ENCODE data around the gene PRPSAP1.

Gene PRPSAP1

DNA sequence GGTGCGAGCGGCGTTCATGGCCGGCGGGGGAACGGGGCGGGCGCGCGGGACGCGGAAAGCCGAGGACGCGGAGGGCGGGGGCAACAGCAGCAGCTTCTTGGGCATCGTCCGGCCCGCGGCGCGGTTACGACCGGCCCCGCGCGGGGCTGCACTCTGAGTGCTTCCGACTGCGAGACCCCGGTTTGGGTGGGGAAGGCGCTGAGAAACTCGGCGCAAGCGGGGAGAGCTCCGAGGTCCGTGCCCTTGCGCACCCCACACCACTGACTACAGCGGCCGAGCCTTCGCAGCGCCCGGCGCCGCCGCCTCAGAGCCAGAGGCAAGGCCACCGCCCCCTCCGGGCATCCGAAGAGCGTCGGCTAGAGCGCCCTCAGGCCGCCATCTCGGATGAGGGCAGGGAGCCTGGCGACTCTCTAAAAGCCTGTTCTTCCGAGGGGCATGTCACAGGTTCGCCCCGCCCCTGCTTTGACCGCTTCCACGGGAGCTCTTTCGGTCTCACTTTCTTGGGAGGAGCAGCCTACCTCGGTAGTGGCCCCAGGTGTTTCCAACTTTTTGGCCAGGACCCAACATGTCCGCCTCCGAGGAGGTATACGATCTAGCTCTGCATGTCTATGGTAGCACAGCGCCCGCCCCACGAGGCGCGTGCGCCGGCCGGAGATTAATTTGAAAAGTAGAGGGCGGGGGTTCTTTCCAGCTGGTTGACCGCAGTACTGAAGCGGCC is at the start of gene PRPSAP1:
Gene PRPSAP1 (minus strand): TSS at position 318 of the 718 bp plus-strand sequence. CDS start 213 bp downstream, at position 105.
- Histone ChIP-seq H3K9ac (peak within 1 kb of the TSS; percentile 98), H3K27ac (peak within 1 kb of the TSS; percentile 99), H3K36me3 (peaks cover 10% of the 10 kb centered on the region; the same call in 1 of the 2 replicates), H3K27me3 (no peaks in the 10 kb centered on the region), H4K20me1 (no peaks in the 10 kb centered on the region; the same call in 1 of the 2 replicates), H3K4me3 (peak within 1 kb of the TSS; percentile 89), H3K4me2 (peak within 1 kb of the TSS; percentile 99), H3K9me3 (no peaks in the 10 kb centered on the region), H3K4me1 (peaks cover 30% of the 10 kb centered on the region)
- no peak for TF ChIP-seq Cebpa-rat (IDR thresholded peaks at IDR 0.05)

DNA sequence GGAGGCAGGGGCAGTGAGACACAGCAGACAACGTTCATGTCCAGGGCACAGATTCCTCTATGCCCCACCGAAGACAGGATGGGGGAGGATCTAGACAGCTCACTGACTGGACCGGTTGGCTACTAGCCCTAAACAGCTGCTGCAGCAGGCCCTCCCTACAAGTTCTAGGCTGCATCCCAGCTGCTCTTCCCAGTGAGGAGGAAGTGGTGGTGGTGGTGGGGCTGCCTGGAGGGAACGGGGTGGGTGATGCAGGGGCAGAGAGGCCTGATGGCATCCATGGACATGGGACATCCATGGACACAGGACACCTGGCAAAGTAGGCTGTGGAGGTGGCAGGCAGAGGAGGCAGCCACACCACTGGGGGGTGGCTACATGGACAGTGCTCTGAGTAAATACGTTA is 49.0 kb upstream of the PRPSAP1 start:
- no peaks in the 10 kb centered on the region for H3K9me3 ChIP-seq
- H3K27ac ChIP-seq, result no peak overlapping the region
- no peak overlapping the region for H3K4me2 ChIP-seq
- peaks cover 86% of the 10 kb centered on the region for H4K20me1 ChIP-seq
- peaks cover 26% of the 10 kb centered on the region for H3K4me1 ChIP-seq
- no peaks in the 10 kb centered on the region for H3K27me3 ChIP-seq
- H3K9ac ChIP-seq, result no peak overlapping the region
- H3K4me3 ChIP-seq, result no peak overlapping the region
- H3K36me3 ChIP-seq, result peaks cover 79% of the 10 kb centered on the region
- TF ChIP-seq Cebpa-rat (IDR thresholded peaks at IDR 0.05), result no peak

GRCh38 chr17:76399175-76400172 is 45.8 kb upstream of the PRPSAP1 start:
- Histone ChIP-seq H3K27ac (no peak overlapping the region), H3K4me1 (no peaks in the 10 kb centered on the region), H3K36me3 (peaks cover 100% of the 10 kb centered on the region), H3K4me3 (no peak overlapping the region), H3K9ac (no peak overlapping the region), H4K20me1 (peaks cover 61% of the 10 kb centered on the region), H3K9me3 (no peaks in the 10 kb centered on the region), H3K27me3 (no peaks in the 10 kb centered on the region), H3K4me2 (no peak overlapping the region)
- TF ChIP-seq Cebpa-rat (IDR thresholded peaks at IDR 0.05), result no peak

DNA sequence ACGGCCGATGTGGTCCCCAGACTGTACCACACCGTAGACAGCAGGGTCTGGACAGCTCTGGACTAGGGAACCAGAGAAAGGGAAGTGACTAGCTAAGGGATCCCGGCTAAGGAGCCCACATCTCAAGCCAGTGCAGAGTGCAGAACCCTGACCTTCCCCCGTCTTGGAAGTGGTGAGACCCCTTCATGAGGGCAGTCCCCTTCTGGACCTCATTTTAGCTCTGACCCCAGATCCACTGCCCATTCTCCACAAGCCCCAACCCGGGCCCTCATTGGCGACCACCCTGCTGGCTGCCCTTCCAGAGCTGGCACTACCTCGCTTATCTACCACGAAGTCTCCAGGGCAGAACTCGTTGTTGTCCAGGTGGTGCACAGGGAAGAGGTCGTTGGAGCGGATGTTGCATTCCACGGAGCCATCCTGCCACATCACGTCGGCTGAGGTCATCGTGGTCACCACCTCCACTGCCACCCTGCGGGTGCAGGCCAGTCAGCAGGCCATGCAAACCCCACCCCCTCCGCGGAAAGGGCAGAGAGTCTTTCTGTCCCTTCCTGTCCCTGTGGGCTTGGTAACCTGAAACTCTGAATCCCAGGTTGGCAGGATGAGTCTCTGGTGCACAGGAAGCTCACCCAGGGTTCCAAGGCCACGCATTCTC is 44.9 kb upstream of the PRPSAP1 start:
- H3K9me3 ChIP-seq, result no peaks in the 10 kb centered on the region
- no peak overlapping the region for H3K27ac ChIP-seq
- H3K27me3 ChIP-seq, result no peaks in the 10 kb centered on the region
- H3K4me2 ChIP-seq, result no peak overlapping the region
- H3K4me3 ChIP-seq, result no peak overlapping the region
- H4K20me1 ChIP-seq, result peaks cover 59% of the 10 kb centered on the region
- TF ChIP-seq Cebpa-rat (IDR thresholded peaks at IDR 0.05), result no peak
- no peak overlapping the region for H3K9ac ChIP-seq
- no peaks in the 10 kb centered on the region for H3K4me1 ChIP-seq
- H3K36me3 ChIP-seq, result peaks cover 100% of the 10 kb centered on the region

DNA sequence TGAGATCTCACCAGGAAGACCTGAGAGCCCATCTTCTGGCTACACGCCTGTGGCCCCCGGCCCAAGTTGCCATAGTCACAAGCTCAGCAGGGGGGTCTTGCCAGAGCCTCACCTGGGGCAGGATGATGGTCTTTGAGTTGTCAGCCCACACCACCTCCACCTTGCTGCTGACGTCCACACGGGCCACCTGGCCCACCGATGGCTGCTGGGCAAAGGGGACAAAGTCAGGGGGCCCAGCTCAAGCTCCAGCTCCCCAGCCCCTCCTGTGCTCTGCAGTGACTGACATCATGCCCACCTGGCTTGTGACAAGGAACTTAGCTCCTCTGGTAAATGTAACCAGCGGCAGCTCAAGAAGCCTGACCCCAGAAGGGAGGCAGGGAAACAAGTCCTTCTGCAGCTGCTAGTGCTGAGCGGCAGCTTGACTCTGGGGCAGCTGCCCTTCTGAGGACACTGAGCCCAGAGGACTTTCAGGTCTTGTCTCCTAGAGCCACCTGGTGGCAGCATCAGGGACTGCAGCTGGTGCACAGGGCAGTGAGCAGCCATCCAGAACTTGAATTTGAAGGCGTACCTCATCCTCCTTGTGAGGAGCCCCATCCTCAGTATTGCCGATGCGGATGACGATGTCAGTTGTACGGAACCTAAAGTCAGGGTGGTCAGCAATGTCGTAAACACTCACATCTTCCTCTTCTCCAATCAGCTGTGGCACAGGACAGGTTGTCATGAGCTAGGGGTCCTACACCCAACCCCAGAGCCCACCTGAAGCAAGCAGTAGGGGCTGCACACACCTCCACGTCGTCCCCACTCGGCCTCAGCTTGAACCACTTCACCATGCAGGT is 44.2 kb upstream of the PRPSAP1 start:
- Histone ChIP-seq H3K27me3 (no peaks in the 10 kb centered on the region), H3K4me1 (no peaks in the 10 kb centered on the region), H3K9me3 (no peaks in the 10 kb centered on the region), H3K4me2 (no peak overlapping the region), H4K20me1 (peaks cover 55% of the 10 kb centered on the region), H3K36me3 (peaks cover 99% of the 10 kb centered on the region), H3K27ac (no peak overlapping the region), H3K4me3 (no peak overlapping the region), H3K9ac (no peak overlapping the region)
- TF ChIP-seq Cebpa-rat (IDR thresholded peaks at IDR 0.05), result no peak

DNA sequence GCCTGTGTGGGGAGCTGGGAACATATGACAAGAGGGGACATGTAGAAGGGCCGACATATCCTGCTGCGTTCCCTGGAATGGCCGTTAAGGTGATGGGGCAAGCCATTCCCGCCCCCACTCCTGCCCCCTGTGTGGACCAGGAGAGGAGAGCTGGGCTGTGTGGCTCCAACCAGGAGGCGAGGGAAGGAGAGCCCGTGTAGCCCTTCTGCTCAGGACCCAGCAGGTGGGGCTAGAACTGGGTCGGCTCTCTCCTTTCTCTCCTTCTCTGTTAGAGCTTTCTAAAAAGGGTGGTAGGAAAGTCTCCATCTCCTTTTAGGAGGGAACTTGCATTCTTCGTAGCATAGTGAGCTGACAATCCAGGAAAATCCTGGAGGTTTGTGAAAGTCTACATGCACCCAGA is 43.5 kb upstream of the PRPSAP1 start:
- peaks cover 99% of the 10 kb centered on the region for H3K36me3 ChIP-seq

DNA sequence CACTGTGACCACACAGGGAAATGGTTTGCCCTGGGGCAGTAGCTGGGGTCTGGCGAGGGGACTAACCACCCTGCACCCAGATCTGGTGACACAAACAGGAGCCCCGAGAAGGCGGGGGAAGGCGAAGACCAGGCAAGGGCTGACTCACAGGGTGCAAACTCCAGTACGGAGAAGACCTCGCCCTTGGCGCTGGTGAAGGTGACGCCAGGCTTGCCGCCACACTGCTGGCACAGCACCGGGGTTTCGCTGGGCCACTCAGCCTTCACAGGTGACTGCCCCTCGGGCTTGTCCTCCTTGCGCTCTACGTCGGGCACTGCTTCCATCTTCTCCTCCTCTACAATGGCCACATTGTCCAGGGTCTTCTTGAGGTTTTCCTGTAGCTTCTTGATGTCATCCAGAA is 42.3 kb upstream of the PRPSAP1 start:
- H3K9me3 ChIP-seq, result no peaks in the 10 kb centered on the region
- H3K4me1 ChIP-seq, result no peaks in the 10 kb centered on the region
- H3K4me3 ChIP-seq, result no peak overlapping the region
- H3K27me3 ChIP-seq, result no peaks in the 10 kb centered on the region
- H3K4me2 ChIP-seq, result no peak overlapping the region
- no peak overlapping the region for H3K27ac ChIP-seq
- TF ChIP-seq Cebpa-rat (IDR thresholded peaks at IDR 0.05), result no peak
- peaks cover 45% of the 10 kb centered on the region for H4K20me1 ChIP-seq
- H3K36me3 ChIP-seq, result peaks cover 99% of the 10 kb centered on the region
- no peak overlapping the region for H3K9ac ChIP-seq

More for the DNA sequence above, 43.5 kb upstream of the PRPSAP1 start:
- no peak overlapping the region for H3K4me3 ChIP-seq
- no peak overlapping the region for H3K4me2 ChIP-seq
- H3K27me3 ChIP-seq, result no peaks in the 10 kb centered on the region
- peaks cover 47% of the 10 kb centered on the region for H4K20me1 ChIP-seq
- no peaks in the 10 kb centered on the region for H3K4me1 ChIP-seq
- H3K9me3 ChIP-seq, result no peaks in the 10 kb centered on the region
- no peak overlapping the region for H3K27ac ChIP-seq
- no peak overlapping the region for H3K9ac ChIP-seq
- TF ChIP-seq Cebpa-rat (IDR thresholded peaks at IDR 0.05), result no peak

GRCh38 chr17:76394166-76394565 is 40.5 kb upstream of the PRPSAP1 start:
- H3K27me3 ChIP-seq, result no peaks in the 10 kb centered on the region
- no peak overlapping the region for H3K4me2 ChIP-seq
- no peak overlapping the region for H3K9ac ChIP-seq
- H4K20me1 ChIP-seq, result peaks cover 47% of the 10 kb centered on the region
- H3K4me1 ChIP-seq, result peaks cover 6% of the 10 kb centered on the region; the same call in 1 of the 2 replicates
- peaks cover 94% of the 10 kb centered on the region for H3K36me3 ChIP-seq
- H3K9me3 ChIP-seq, result no peaks in the 10 kb centered on the region
- H3K27ac ChIP-seq, result no peak overlapping the region
- no peak overlapping the region for H3K4me3 ChIP-seq
- no peak for TF ChIP-seq Cebpa-rat (IDR thresholded peaks at IDR 0.05)

DNA sequence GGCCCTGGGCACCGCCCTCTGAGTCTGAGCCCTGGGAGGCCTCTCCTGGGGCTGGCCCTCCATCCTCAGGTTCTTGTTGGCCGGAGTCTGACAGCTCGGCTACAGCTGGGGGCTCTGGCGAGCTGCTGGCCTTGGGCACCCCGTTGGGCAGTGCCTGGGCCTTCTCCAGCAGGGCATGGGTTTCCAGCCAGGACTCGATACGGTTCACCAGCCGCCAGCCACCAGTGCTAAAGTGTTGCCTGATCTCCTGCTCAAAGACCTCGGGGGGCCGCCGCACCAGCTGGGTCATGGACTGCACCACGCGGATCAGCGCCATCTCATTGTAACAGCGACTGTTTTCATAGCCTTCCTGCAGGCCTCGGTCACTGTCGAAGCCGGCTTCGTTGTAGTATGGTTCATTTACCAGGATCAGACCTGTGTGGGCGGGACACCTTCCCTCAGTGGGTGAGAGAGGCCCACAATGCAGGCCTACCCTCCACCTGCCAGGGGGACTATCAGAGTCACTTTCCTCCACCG is 37.5 kb upstream of the PRPSAP1 start:
- Histone ChIP-seq H3K4me2 (no peak overlapping the region), H3K4me3 (no peak overlapping the region), H3K27me3 (peaks cover 3% of the 10 kb centered on the region), H3K9ac (no peak overlapping the region), H3K9me3 (no peaks in the 10 kb centered on the region), H3K36me3 (peaks cover 72% of the 10 kb centered on the region), H4K20me1 (peaks cover 38% of the 10 kb centered on the region), H3K4me1 (peaks cover 27% of the 10 kb centered on the region), H3K27ac (no peak overlapping the region)
- no peak for TF ChIP-seq Cebpa-rat (IDR thresholded peaks at IDR 0.05)
